ENCODE data around the gene SMYD3.

Gene SMYD3

DNA sequence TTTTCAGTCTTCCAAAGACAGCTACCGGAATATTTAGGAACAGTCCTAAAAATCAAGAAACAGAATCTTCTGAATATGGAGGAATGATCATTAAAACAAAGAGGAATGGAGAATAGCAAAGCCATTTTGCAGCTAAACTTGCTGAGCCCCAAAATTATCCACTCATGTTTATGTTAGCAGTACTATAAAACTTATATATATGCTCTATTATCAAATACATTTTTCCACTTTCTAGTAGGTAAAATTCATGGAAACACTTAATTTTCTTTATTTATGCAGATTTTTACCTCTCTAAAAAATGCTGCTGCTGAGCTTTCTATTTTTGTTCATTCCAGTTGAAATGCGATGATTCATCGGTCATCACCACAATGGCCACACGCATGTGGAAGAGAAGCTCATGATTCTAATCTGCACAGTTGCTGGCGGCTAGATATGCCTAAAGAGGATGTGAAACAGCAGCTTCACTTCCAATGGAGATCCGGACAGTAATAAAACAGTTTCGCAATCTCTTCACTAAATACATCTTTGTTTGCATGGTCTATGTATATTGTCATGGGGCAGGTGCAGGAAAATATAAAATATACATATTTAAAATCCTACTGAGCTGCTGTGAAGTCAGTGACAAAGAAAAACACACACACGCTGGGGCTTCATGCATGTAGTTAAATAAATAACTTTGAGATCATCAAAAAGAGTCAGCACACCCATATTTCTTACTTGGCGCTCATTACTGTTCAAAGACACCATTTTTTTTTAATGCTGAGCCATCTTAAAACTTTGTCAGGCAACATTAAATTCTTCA lies 292.2 kb downstream of the SMYD3 start:
- no peak for DNase-seq (ENCODE audit: low read depth in 2 of 2)

GRCh38 chr1:246213947-246214346 lies 293.1 kb downstream of the SMYD3 start:
- DNase-seq (ENCODE audit: low read depth in 2 of 2): no peak

DNA sequence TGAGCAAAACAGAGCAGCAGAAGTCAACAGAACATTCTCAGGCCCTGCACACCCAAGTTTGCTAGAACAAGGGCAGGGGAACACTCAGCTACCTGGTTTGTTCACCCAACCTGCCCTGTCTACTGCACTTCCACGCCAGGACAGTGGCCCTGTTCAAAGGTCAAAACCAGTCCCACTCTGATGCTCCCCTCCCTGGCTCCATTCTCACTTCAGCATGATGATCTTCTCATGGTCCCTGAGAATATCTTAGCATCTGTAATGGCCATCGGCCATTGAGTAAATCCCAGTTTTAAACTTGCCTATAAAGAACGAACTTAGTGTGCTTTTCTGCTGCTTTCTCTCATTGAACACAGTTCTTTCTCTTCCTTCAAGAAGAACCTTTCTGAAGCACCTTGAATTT lies 293.6 kb downstream of the SMYD3 start:
- no peak for DNase-seq (ENCODE audit: low read depth in 2 of 2)

DNA sequence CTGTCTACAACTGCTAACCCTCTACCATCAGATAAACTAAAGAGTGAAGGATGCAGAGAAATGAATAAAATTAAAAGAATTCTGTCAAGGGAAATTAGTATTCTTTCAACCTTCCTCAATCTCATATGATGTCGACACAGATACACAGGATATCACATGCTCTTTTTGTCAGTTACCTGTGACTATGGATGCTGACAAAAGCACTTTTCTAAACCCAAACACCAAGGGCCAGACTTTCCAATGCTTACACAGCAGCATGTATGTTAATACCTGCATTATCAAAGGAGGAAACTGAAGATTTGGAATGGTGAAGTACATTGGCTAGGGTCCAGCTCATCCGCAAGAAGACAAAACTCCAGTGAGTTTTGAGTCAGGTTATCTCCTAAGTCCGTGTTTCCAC lies 294.0 kb downstream of the SMYD3 start:
- no peak for DNase-seq (ENCODE audit: low read depth in 2 of 2)

DNA sequence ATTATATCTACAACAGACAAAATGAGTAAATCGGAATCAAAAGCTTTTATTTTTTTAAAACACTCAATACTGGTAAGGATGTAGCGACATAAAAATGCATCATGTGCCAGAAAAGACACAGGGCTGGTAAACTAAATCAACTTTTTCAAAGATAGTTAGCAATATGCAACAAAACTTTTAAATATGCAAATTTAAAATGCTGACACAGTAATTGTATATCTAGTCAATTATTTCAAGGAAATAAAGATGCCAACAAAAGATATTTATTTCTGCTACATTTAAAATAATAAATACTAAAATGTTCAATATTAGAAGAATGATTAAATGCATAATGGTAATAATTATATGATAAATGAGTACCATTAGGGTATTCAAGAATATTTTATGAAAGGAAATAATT lies 295.1 kb downstream of the SMYD3 start:
- DNase-seq (ENCODE audit: low read depth in 2 of 2): no peak

DNA sequence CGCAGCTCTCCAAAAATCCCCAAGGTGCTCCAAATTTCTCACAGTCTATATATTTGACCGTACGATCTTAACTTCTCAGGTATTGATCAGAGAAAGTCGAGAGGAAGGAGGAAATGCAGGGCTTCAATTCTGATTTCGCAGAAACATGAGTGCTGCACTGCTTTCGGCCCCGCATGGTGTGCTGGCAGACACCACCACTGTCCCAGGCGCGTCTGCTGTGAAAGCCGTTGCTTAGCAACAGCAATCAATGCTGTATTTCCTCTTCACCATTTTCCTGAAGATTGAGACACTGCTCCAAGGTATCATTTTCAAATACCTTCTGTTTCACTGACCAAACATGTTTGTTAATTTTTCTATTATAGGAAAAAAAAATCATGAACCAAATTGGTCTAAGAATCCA lies 296.3 kb downstream of the SMYD3 start:
- DNase-seq (ENCODE audit: low read depth in 2 of 2): no peak

DNA sequence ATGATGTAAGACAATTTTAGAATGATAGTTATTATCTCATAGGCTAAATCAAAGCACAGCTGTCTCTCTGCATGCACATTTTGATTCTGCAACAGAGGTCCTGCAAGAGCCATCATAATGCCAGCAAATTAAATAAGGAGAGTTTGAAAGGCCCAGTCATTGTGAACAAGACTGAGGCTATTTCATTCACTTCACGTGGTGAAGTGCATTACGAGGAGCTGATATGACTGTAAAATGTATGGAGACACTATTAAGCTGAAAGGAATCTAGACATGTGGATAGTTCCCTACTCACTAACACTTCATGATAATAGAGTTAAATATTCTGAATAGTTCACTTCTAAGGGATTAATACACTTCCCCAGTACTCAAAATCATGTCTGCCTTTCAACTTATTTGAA lies 299.0 kb downstream of the SMYD3 start:
- DNase-seq (ENCODE audit: low read depth in 2 of 2): no peak

GRCh38 chr1:246203180-246203579 lies 303.9 kb downstream of the SMYD3 start:
- DNase-seq (ENCODE audit: low read depth in 2 of 2): no peak

GRCh38 chr1:246200738-246201137 lies 306.3 kb downstream of the SMYD3 start:
- DNase-seq (ENCODE audit: low read depth in 2 of 2): no peak

GRCh38 chr1:246200225-246200624 lies 306.9 kb downstream of the SMYD3 start:
- no peak for DNase-seq (ENCODE audit: low read depth in 2 of 2)

GRCh38 chr1:246199086-246199645 lies 307.9 kb downstream of the SMYD3 start:
- DNase-seq (ENCODE audit: low read depth in 2 of 2): no peak

GRCh38 chr1:246198115-246198816 lies 308.8 kb downstream of the SMYD3 start:
- no peak for DNase-seq (ENCODE audit: low read depth in 2 of 2)

GRCh38 chr1:246197076-246197475 lies 310.0 kb downstream of the SMYD3 start:
- DNase-seq (ENCODE audit: low read depth in 2 of 2): no peak

GRCh38 chr1:246195296-246195695 lies 311.8 kb downstream of the SMYD3 start:
- no peak for DNase-seq (ENCODE audit: low read depth in 2 of 2)

DNA sequence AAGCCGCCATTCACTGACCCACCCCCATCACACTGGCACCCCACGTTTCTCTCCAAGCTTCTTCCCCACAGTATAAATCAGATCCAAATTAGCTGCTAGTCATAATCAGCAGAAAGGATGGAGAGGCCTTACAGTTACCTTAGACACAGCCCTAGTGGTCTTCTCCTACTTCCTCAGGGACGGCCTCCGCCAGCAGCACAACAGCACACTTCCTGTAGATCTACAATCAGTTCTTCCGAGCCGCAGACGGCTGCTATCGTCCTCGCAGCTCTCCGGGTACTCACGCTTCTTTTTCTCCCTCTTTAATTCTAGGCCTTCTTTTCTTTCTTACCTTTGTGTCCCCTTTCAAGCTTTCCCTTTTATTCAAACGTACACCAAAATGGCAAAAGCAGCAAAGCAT lies 313.5 kb downstream of the SMYD3 start:
- no peak for DNase-seq (ENCODE audit: low read depth in 2 of 2)

GRCh38 chr1:246189126-246189525 lies 318.0 kb downstream of the SMYD3 start:
- no peak for DNase-seq (ENCODE audit: low read depth in 2 of 2)

GRCh38 chr1:246187834-246188372 lies 319.2 kb downstream of the SMYD3 start:
- no peak for DNase-seq (ENCODE audit: low read depth in 2 of 2)

DNA sequence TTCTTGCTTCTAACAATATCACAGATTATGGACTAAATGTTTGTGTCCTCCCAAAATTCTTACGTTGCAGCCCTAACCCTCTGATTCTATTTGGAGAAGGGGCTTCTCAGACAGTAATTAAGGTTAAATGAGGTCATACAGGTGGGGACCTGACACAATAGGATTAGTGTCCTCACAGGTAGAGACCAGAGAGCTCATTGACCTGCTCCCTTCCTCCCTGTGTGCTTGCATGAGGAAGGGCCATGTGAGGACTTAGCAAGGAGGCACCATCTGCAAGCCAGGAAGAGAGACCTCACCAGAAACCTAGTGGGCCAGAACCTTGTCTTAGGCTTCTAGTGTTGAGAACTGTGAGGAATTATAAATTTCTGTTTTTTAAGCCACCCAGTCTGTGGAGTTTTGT lies 322.6 kb downstream of the SMYD3 start:
- DNase-seq (ENCODE audit: low read depth in 2 of 2): no peak

- DNase-seq (ENCODE audit: low read depth in 2 of 2): no peak
These were observed 324.8 kb downstream of the SMYD3 start for GRCh38 chr1:246182149-246182851.

GRCh38 chr1:246181241-246181640 lies 325.8 kb downstream of the SMYD3 start:
- no peak for DNase-seq (ENCODE audit: low read depth in 2 of 2)

DNA sequence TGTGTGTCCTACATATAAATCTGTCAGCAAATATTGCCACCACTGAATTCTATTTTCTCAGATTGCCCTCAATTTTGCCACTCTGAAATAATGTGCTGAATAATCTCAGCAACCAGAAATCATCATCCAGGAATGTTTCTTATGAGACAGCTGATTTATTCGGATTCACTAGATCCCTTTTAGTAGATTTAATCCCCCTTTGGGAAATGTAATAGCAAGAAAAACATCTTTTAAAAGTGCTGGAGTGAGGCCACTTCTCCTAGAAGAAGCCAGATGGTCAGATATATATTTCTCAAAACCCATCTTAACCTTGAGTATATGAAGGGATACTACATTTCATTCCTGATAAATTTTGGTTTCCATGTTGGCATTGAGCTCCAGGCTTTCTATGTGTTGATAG lies 327.7 kb downstream of the SMYD3 start:
- no peak for DNase-seq (ENCODE audit: low read depth in 2 of 2)

- DNase-seq (ENCODE audit: low read depth in 2 of 2): no peak
These were observed 328.3 kb downstream of the SMYD3 start for GRCh38 chr1:246178717-246179311.
